ENCODE data around the gene LSAMP. TPM values are rescaled to one million over a fixed set of nuclear protein-coding genes. Genes with fewer than 3 reads are reported as not detected.

LSAMP gene
- total and polyA plus RNA-seq, 2 of the 8 experiments (the other 6 are each of a cell fraction or from before 2014, with no cell fraction given) = 1.8 to 5.7 TPM

DNA sequence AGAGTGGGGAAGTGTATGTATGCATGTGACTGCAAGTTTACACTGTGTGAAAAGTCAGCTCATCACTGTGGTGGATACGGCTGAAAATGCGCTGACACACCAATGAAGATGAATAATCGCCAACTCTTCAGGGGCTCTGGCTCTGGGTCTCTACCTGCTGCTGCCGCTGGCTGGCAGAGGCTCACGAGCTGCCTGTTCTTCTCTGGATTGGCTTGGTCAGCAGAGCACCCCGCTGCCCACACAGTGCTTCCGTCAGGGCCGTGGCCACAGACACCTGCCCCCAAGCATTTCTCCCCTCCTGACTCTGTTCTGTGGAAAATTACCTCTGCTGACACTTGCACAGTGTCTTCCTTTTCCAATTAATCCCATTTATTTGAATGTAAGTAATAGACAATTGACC lies 606.5 kb downstream of the LSAMP start:
- CTCF ChIA-PET (ENCODE audit: partially characterized antibody) = interaction anchor here (0.5 to 5.1 kb wide), 13 partner anchors 9 to 1167 kb away, joined by 3 to 48 read pairs (median 4); no protein-coding TSS in a partner anchor
- Histone ChIP-seq H3K23ac (ENCODE audit: insufficient read length) (no peak overlapping the region), H4K91ac (replicated peaks; ENCODE audit: insufficient read length, low read length) (no peak overlapping the region), H3K27me3 (replicated peaks in 1 of 4; ENCODE audit: control insufficient read depth in 3 of 4, extremely low read depth in 1 of 4, insufficient read depth in 3 of 4, low read length in 3 of 4) (no peaks in the 10 kb centered on the region), H2BK20ac (ENCODE audit: low read length) (no peak overlapping the region), H2BK15ac (ENCODE audit: low read length) (no peak overlapping the region; the same call in 1 of the 2 replicates), H3K18ac (ENCODE audit: extremely low read depth, low read length) (no peak overlapping the region), H3K4me1 (replicated peaks in 1 of 4; ENCODE audit: control insufficient read depth in 3 of 4, insufficient read depth in 4 of 4, low read length in 3 of 4) (peaks cover 0 to 6% (median 2%) of the 10 kb centered on the region in 4 experiments; a peak in 2 of 7 replicates), H3K9me3 (ENCODE audit: insufficient read depth in 2 of 2, low read depth in 1 of 2, low read length in 1 of 2) (no peaks in the 10 kb centered on the region), H3K4me2 (ENCODE audit: insufficient read depth in 1 of 2, low read depth in 2 of 2, low read length in 2 of 2) (no peak overlapping the region), H4K20me1 (replicated peaks in 1 of 2; ENCODE audit: control insufficient read depth in 1 of 2, insufficient read depth in 2 of 2, low read length in 2 of 2) (no peaks in the 10 kb centered on the region), H3K79me1 (ENCODE audit: low read depth, low read length) (no peaks in the 10 kb centered on the region), H3K4ac (replicated peaks; ENCODE audit: insufficient read length, low read depth, low read length) (no peak overlapping the region), H2BK5ac (ENCODE audit: low read depth, low read length) (no peak overlapping the region), H3K23me2 (ENCODE audit: low read depth, low read length) (no peaks in the 10 kb centered on the region), H3K56ac (replicated peaks; ENCODE audit: insufficient read length, low read depth, low read length) (no peak overlapping the region), H2BK120ac (replicated peaks; ENCODE audit: low read depth, low read length) (no peak overlapping the region), H3K27ac (ENCODE audit: low read depth, low read length) (no peak overlapping the region), H3K14ac (ENCODE audit: insufficient read length) (no peak overlapping the region), H3K79me2 (ENCODE audit: control insufficient read depth in 1 of 2, insufficient read depth in 2 of 2, low read length in 2 of 2) (no peaks in the 10 kb centered on the region), H2AK5ac (ENCODE audit: low read depth, low read length) (no peak overlapping the region), H3K4me3 (ENCODE audit: extremely low read depth in 1 of 4, insufficient read depth in 2 of 4, low read depth in 3 of 4, low read length in 4 of 4) (no peak overlapping the region), H2BK12ac (ENCODE audit: low read depth, low read length) (no peak overlapping the region), H3K36me3 (ENCODE audit: control insufficient read depth in 2 of 4, insufficient read depth in 4 of 4, low read length in 3 of 4) (no peaks in the 10 kb centered on the region), H2AFZ (ENCODE audit: low read length) (no peak overlapping the region), H4K5ac (ENCODE audit: insufficient read length, low read depth, low read length) (no peak overlapping the region), H3K9ac (replicated peaks in 1 of 4; ENCODE audit: extremely low read depth in 1 of 4, low read depth in 3 of 4, low read length in 3 of 4) (no peak overlapping the region), H4K8ac (ENCODE audit: extremely low read depth, insufficient read depth, low read length) (no peak overlapping the region)
- DNase-seq (ENCODE audit: low read depth in 1 of 2, low spot score in 2 of 2) (no peak), FAIRE-seq (no peak)
- POLR2A ChIA-PET (ENCODE audit: partially characterized antibody) = no interaction called here
- WGBS, 2 experiments (ENCODE audit: extremely low coverage in 1 of 2, insufficient coverage in 1 of 2, insufficient read length in 1 of 2, insufficient replicate concordance in 2 of 2, low coverage in 1 of 2, low lambda C conversion rate in 2 of 2, missing lambda C conversion rate in 1 of 2) = 83% methylated on average over 6 of the region's 8 CpGs; no CpG with 5 or more reads in 1 of the 2 experiments
- no peak for TF ChIP-seq SP2 (IDR thresholded peaks at IDR 0.05; ENCODE audit: low read length)
- TF ChIP-seq TCF12 (IDR thresholded peaks at IDR 0.05; ENCODE audit: low read depth, low read length) = no peak

All from H1 (cell line).